ENCODE measurements around the gene TECR. TPM values are rescaled to one million over a fixed set of nuclear protein-coding genes. Genes with fewer than 3 reads are reported as not detected.

The TECR gene
- total and polyA plus RNA-seq, 9 of the 15 experiments (the other 6 are each of a cell fraction or from before 2014, with no cell fraction given) = 29.3 to 211 (median 81.4) TPM

DNA sequence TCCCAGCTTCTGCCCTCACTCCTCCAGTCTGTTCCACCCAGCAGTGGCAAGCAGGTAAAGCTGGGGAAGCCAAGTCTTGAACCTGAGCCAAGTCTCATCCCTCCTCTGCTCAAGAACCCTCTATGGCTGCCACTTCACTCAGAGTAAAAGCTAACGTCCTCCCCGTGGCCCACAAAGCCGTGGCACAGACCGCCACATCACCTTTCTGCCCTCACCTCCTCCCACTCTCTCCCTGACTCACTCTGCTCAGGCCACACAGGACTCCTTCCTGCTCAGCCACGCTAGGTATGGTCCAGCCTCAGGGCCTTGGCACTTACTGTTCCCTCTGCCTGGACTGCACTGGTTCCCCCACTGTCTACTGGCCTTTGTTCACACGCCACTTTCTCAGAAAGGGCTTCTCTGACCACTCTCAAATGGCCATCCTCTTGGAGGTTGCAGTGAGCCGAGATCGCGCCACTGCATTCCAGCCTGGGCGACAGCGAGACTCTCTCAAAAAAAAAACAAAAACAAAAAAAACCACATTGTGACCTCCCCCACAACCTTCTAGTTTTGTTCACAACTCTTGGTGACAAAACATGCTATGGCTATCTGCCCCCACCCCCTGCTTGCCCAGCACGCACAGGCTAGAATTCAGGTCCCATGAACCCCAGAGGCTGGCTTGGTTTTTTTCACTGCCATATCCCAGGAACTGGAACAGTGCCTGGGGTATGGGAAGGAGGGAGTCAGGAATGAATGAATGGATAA lies 26.7 kb downstream of the TECR start (continued):
- TF ChIP-seq USF1 (CRISPR knock-in tag; IDR thresholded peaks at IDR 0.05) (peak; percentile 29; the same call in 1 of the 2 replicates), NFXL1 (CRISPR knock-in tag; IDR thresholded peaks at IDR 0.05) (no peak), FOXP1 (CRISPR knock-in tag; IDR thresholded peaks at IDR 0.05) (peak; percentile 69; the same call in 1 of the 2 replicates), CBX1 (IDR thresholded peaks at IDR 0.05; ENCODE audit: low read depth) (0 out of 2 replicates have a peak, but pooled peaks have one; percentile 43), ZNF766 (CRISPR knock-in tag; conservative IDR thresholded peaks at IDR 0.05) (no peak), CREB5 (CRISPR knock-in tag; IDR thresholded peaks at IDR 0.05) (no peak), KDM1A (IDR thresholded peaks at IDR 0.05) (peak; percentile 32 to 78; a peak in 3 of 4 replicates), POLR2H (tag; IDR thresholded peaks at IDR 0.05; ENCODE audit: low read depth) (no peak), TEAD2 (tag; IDR thresholded peaks at IDR 0.05) (no peak), C11orf30 (IDR thresholded peaks at IDR 0.05; ENCODE audit: low read depth) (no peak), SMARCA5 (IDR thresholded peaks at IDR 0.05) (peak; percentile 79), TEAD1 (CRISPR knock-in tag; IDR thresholded peaks at IDR 0.05) (0 out of 4 replicates have a peak, but pooled peaks of 1 of the 2 experiments have one; percentile 17), SMARCE1 (IDR thresholded peaks at IDR 0.05) (no peak), ZNF41 (CRISPR knock-in tag; conservative IDR thresholded peaks at IDR 0.05) (no peak)
- TF ChIP-seq, protein P1, sequence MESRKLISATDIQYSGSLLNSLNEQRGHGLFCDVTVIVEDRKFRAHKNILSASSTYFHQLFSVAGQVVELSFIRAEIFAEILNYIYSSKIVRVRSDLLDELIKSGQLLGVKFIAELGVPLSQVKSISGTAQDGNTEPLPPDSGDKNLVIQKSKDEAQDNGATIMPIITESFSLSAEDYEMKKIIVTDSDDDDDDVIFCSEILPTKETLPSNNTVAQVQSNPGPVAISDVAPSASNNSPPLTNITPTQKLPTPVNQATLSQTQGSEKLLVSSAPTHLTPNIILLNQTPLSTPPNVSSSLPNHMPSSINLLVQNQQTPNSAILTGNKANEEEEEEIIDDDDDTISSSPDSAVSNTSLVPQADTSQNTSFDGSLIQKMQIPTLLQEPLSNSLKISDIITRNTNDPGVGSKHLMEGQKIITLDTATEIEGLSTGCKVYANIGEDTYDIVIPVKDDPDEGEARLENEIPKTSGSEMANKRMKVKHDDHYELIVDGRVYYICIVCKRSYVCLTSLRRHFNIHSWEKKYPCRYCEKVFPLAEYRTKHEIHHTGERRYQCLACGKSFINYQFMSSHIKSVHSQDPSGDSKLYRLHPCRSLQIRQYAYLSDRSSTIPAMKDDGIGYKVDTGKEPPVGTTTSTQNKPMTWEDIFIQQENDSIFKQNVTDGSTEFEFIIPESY (CRISPR knock-in tag; IDR thresholded peaks at IDR 0.05) = peak; percentile 84
- TF ChIP-seq, protein P2, sequence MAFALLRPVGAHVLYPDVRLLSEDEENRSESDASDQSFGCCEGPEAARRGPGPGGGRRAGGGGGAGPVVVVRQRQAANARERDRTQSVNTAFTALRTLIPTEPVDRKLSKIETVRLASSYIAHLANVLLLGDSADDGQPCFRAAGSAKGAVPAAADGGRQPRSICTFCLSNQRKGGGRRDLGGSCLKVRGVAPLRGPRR (CRISPR knock-in tag; IDR thresholded peaks at IDR 0.05) = no peak
